Endothelial cell of umbilical vein (primary cell): ENCODE data around the gene FGFRL1. TPM values are rescaled to one million over a fixed set of nuclear protein-coding genes. Genes with fewer than 3 reads are reported as not detected.

Experiments
- BruUV-seq: library from RNA; stranded (reverse); fragments of 400-500 nt; replicated peaks from 2 replicates; lab custom pipeline; 2021; lab: Mats Ljungman, UMichigan
- CTCF ChIA-PET: fragments of 300-600, 350-600 bp; sonication (Branson Sonifier 250); formaldehyde crosslinking; loops from one replicate; lab custom pipeline; 2021; ENCODE audit warnings: antibody characterized with exemption, inconsistent platforms; lab: Charles Lee
- POLR2A ChIA-PET: fragments of 300-600, 350-600 bp; sonication (Branson Sonifier 250); formaldehyde crosslinking; loops from one replicate; lab custom pipeline; 2021; ENCODE audit warnings: antibody characterized with exemption, inconsistent platforms; lab: Charles Lee
- DNase-seq: peaks from one replicate; pipeline ENCODE4 v3.0.0-alpha.2; 2011; ENCODE audit warnings: low read depth, low spot score
- FAIRE-seq: peaks from 2 replicates; lab custom pipeline; 2011; peaks lifted over from hg19 to GRCh38; lab: Jason Lieb, UNC
- H2AFZ ChIP-seq: 2 replicates; pipeline ENCODE4 v1.6.0; 2012; ENCODE audit warnings: low read depth, low read length, control low read depth, inconsistent platforms
- H3K27ac ChIP-seq: 2 replicates; pipeline ENCODE4 v1.5.1; 2011; ENCODE audit warnings: low read depth, mild to moderate bottlenecking, control low read depth, low read length, moderate library complexity; ENCODE audit not compliant: insufficient read depth
- H3K27me3 ChIP-seq, 2 experiments: 2 replicates each; pipeline versions ENCODE4 v1.6.0 to v1.6.1; 2011; ENCODE audit warnings: low read length in 2 of 2, mixed read lengths in 1 of 2; ENCODE audit not compliant: control insufficient read depth in 2 of 2, insufficient read depth in 2 of 2
- H3K36me3 ChIP-seq, 2 experiments: 2 replicates in 1 of 2; 3 replicates in 1 of 2; pipeline ENCODE4 v1.5.1; 2011; ENCODE audit warnings: low read length in 2 of 2, mild to moderate bottlenecking in 1 of 2, moderate library complexity in 1 of 2; ENCODE audit not compliant: control insufficient read depth in 2 of 2, insufficient read depth in 2 of 2; ENCODE audit errors: extremely low read depth in 1 of 2
- H3K4me1 ChIP-seq: 3 replicates; pipeline ENCODE4 v1.5.1; 2011; ENCODE audit warnings: mild to moderate bottlenecking, low read length; ENCODE audit not compliant: control insufficient read depth, insufficient read depth; ENCODE audit errors: extremely low read depth
- H3K4me2 ChIP-seq: 2 replicates; pipeline ENCODE4 v1.6.1; 2011; ENCODE audit warnings: low read length, control low read depth, mixed read lengths; ENCODE audit not compliant: insufficient read depth
- H3K4me3 ChIP-seq, 3 experiments: fragments of 200-600 bp in 1 of 3; sonication (generic), shearing (Covaris generic) in 1 of 3; replicated peaks in 1 of 3; 2 replicates each; pipeline ENCODE4 v1.5.1; 2011 to 2016; ENCODE audit warnings: control low read depth in 3 of 3, low read length in 3 of 3, mild to moderate bottlenecking in 2 of 3, inconsistent platforms in 1 of 3, low read depth in 1 of 3, moderate library complexity in 1 of 3; ENCODE audit not compliant: insufficient read depth in 1 of 3
- H3K79me2 ChIP-seq: 2 replicates; pipeline ENCODE4 v1.6.0; 2012; ENCODE audit warnings: low read length, inconsistent platforms; ENCODE audit not compliant: control insufficient read depth, insufficient read depth
- H3K9ac ChIP-seq: replicated peaks from 2 replicates; pipeline ENCODE3; 2011; ENCODE audit warnings: low read length, control low read depth; ENCODE audit not compliant: insufficient read depth; ENCODE audit errors: extremely low read depth
- H3K9me1 ChIP-seq: replicated peaks from 3 replicates; pipeline ENCODE4 v1.6.0; 2011; ENCODE audit warnings: mild to moderate bottlenecking, low read length; ENCODE audit not compliant: control insufficient read depth, insufficient read depth; ENCODE audit errors: extremely low read depth
- H3K9me3 ChIP-seq: replicated peaks from 2 replicates; pipeline ENCODE4 v1.5.1; 2012; ENCODE audit warnings: low read length, inconsistent platforms; ENCODE audit not compliant: control insufficient read depth, insufficient read depth
- H4K20me1 ChIP-seq: replicated peaks from 2 replicates; pipeline ENCODE3; 2011; ENCODE audit warnings: mild to moderate bottlenecking, low read length; ENCODE audit not compliant: control insufficient read depth, insufficient read depth; ENCODE audit errors: extremely low read depth
- EZH2 ChIP-seq: IDR thresholded peaks from 2 replicates; pipeline ENCODE4 v1.6.1; 2012; ENCODE audit warnings: borderline replicate concordance, low read depth, mild to moderate bottlenecking, moderate library complexity, low read length, inconsistent platforms; ENCODE audit not compliant: severe bottlenecking
- FOS ChIP-seq: IDR thresholded peaks from 2 replicates; pipeline ENCODE4 v1.6.1; 2011; ENCODE audit warnings: mild to moderate bottlenecking, low read length, moderate library complexity, borderline replicate concordance; ENCODE audit not compliant: insufficient read depth
- GATA2 ChIP-seq: IDR thresholded peaks from 2 replicates; pipeline ENCODE4 v1.7.0; 2011; ENCODE audit warnings: low read depth, mild to moderate bottlenecking, moderate library complexity, mixed read lengths, low read length; ENCODE audit not compliant: insufficient read length, insufficient read depth
- JUN ChIP-seq: IDR thresholded peaks from 2 replicates; pipeline ENCODE4 v1.6.1; 2011; ENCODE audit warnings: borderline replicate concordance, low read depth; ENCODE audit not compliant: insufficient read length, insufficient read depth
- MAX ChIP-seq: IDR thresholded peaks from 2 replicates; pipeline ENCODE4 v1.6.1; 2011; ENCODE audit not compliant: insufficient read depth, insufficient read length
- MYC ChIP-seq: IDR thresholded peaks from one replicate; pipeline ENCODE4 v1.6.1; 2011; ENCODE audit warnings: mild to moderate bottlenecking, low read depth, low read length
- POLR2A ChIP-seq: IDR thresholded peaks from 2 replicates; pipeline ENCODE4 v1.6.1; 2012; ENCODE audit warnings: low read depth, mild to moderate bottlenecking, control low read depth, low read length
- POLR2AphosphoS5 ChIP-seq: IDR thresholded peaks from 2 replicates; pipeline ENCODE4 v1.6.1; 2012; ENCODE audit warnings: low read depth, mild to moderate bottlenecking, control low read depth, low read length, moderate library complexity; ENCODE audit not compliant: insufficient read depth
- dilution Hi-C: fragments of 300-500 bp; cut with MboI; formaldehyde crosslinking; loops from one replicate; pipeline ENCODE4 v1.15.0; 2019; ENCODE audit warnings: low sequenced_read_pairs; ENCODE audit not compliant: extremely low pct_ligation_motif_present
- intact Hi-C: fragments of 100-400 bp; cut with micrococcal nuclease; formaldehyde crosslinking; loops from one replicate; pipeline ENCODE4 v1.10.0; 2022
- polyA plus RNA-seq, 4 experiments: library from polyadenylated mRNA; depleted of rRNA in 3 of 4; stranded (reverse) in 3 of 4; unstranded in 1 of 4; fragments of >200 nt; gene quantifications; 2 replicates each; pipeline versions ENCODE4 v1.2.1 to v1.2.3, GENCODE V29; 2011 to 2012; ENCODE audit warnings: missing spikeins in 1 of 4
- total RNA-seq: library from RNA; stranded (reverse); gene quantifications from 2 replicates; pipeline ENCODE4 v1.2.3, GENCODE V29; 2021
- TF ChIP-seq, protein P1 (sequence below), 2 donors: IDR thresholded peaks; 1 replicate in 1 of 2; 2 replicates in 1 of 2; pipeline ENCODE4 v1.5.1; 2011; ENCODE audit warnings: low read length in 2 of 2, mild to moderate bottlenecking in 2 of 2, moderate library complexity in 2 of 2, control low read depth in 1 of 2, inconsistent platforms in 1 of 2, low read depth in 1 of 2; ENCODE audit not compliant: insufficient read depth in 1 of 2; ENCODE audit errors: extremely low read depth in 1 of 2

Gene FGFRL1
- total and polyA plus RNA-seq, 2 donors (not counting 3 experiments of a cell fraction or from before 2014, with no cell fraction given): 33.3 to 74.6 TPM

GRCh38 chr4:1047106-1047975 lies 35.9 kb downstream of the FGFRL1 start:
- no peaks in the 10 kb centered on the region for H3K27me3 ChIP-seq
- dilution Hi-C loops: no loop called here
- peaks cover 30% of the 10 kb centered on the region for H3K4me1 ChIP-seq
- peak overlapping the region; percentile 66 for H2AFZ ChIP-seq
- no peak for TF ChIP-seq FOS
- TF ChIP-seq POLR2AphosphoS5: no peak
- TF ChIP-seq MYC: no peak
- TF ChIP-seq JUN: no peak
- no peak for TF ChIP-seq EZH2
- no peak for TF ChIP-seq MAX
- TF ChIP-seq POLR2A: no peak
- TF ChIP-seq GATA2: no peak
- TF ChIP-seq, protein P1, sequence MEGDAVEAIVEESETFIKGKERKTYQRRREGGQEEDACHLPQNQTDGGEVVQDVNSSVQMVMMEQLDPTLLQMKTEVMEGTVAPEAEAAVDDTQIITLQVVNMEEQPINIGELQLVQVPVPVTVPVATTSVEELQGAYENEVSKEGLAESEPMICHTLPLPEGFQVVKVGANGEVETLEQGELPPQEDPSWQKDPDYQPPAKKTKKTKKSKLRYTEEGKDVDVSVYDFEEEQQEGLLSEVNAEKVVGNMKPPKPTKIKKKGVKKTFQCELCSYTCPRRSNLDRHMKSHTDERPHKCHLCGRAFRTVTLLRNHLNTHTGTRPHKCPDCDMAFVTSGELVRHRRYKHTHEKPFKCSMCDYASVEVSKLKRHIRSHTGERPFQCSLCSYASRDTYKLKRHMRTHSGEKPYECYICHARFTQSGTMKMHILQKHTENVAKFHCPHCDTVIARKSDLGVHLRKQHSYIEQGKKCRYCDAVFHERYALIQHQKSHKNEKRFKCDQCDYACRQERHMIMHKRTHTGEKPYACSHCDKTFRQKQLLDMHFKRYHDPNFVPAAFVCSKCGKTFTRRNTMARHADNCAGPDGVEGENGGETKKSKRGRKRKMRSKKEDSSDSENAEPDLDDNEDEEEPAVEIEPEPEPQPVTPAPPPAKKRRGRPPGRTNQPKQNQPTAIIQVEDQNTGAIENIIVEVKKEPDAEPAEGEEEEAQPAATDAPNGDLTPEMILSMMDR (IDR thresholded peaks at IDR 0.05; ENCODE audit: extremely low read depth in 1 of 2, insufficient read depth in 1 of 2, low read depth in 1 of 2, low read length in 2 of 2): no peak
- FAIRE-seq (no peak), DNase-seq (peak; percentile 71)
- ChIA-PET CTCF (interaction anchor here (1.1 kb wide), 1 partner anchor 11 kb away, joined by 4 read pairs; no protein-coding TSS in a partner anchor), POLR2A (interaction anchor here (0.6 kb wide), 1 partner anchor 24 kb away, joined by 4 read pairs; no protein-coding TSS in a partner anchor)
- H4K20me1 ChIP-seq: no peaks in the 10 kb centered on the region
- H3K79me2 ChIP-seq: no peaks in the 10 kb centered on the region
- intact Hi-C loops: loop anchor here (5.0 kb wide), 1 partner anchor 265 kb away; no protein-coding TSS in a partner anchor
- H3K9me1 ChIP-seq: no peaks in the 10 kb centered on the region
- peak overlapping the region; percentile 8 for H3K9ac ChIP-seq
- no TSS peak for BruUV-seq
- H3K4me2 ChIP-seq: peak overlapping the region; percentile 50
- H3K9me3 ChIP-seq: no peaks in the 10 kb centered on the region
- H3K36me3 ChIP-seq: no peaks in the 10 kb centered on the region
- peak overlapping the region; percentile 39 for H3K27ac ChIP-seq
- no peak overlapping the region for H3K4me3 ChIP-seq
